Glomerular endothelial cell (primary cell): Measurements from ENCODE around the gene SH3PXD2A. TPM values are rescaled to one million over a fixed set of nuclear protein-coding genes. Genes with fewer than 3 reads are reported as not detected.

Source experiments
- total RNA-seq: library from RNA; depleted of rRNA; stranded (reverse); fragments of >200 nt; gene quantifications from 2 replicates; pipeline ENCODE4 v1.2.3, GENCODE V29; 2015

The SH3PXD2A gene
- total RNA-seq, 1 donor from 2014 or later: 24.9 TPM

Other genes starting within 250 kb of the SH3PXD2A start
- 25.4 and 32.2 TPM in 2 replicates for gene STN1, start 62.6 kb upstream of the SH3PXD2A start, total RNA-seq
- gene SLK, start 111.6 kb upstream of the SH3PXD2A start, total RNA-seq: 34.9 and 41.4 TPM in 2 replicates
- 0.06 and 1.0 TPM in 2 replicates for gene COL17A1, start 230.3 kb upstream of the SH3PXD2A start, total RNA-seq